Calu3 (cell line): ENCODE data around the gene DNAJC4. TPM values are rescaled to one million over a fixed set of nuclear protein-coding genes. Genes with fewer than 3 reads are reported as not detected.

Experiments
- BruUV-seq: library from RNA; stranded (reverse); fragments of 400-500 nt; replicated peaks from 2 replicates; lab custom pipeline; 2021; lab: Mats Ljungman, UMichigan
- CTCF ChIA-PET: fragments of 300-600 bp; sonication (Branson Sonifier 250); formaldehyde crosslinking; loops from one replicate; lab custom pipeline; 2022; ENCODE audit warnings: antibody characterized with exemption; lab: Charles Lee
- DNase-seq: peaks from one replicate; pipeline ENCODE4 v3.0.0; 2022
- H3K27ac Mint-ChIP-seq: one replicate; pipeline ENCODE4 v1.8.0; 2022; ENCODE audit warnings: mixed read lengths; ENCODE audit not compliant: unreplicated experiment
- H3K27me3 Mint-ChIP-seq: one replicate; pipeline ENCODE4 v1.8.0; 2022; ENCODE audit warnings: mixed read lengths; ENCODE audit not compliant: unreplicated experiment
- H3K36me3 Mint-ChIP-seq: one replicate; pipeline ENCODE4 v1.8.0; 2022; ENCODE audit warnings: mild to moderate bottlenecking, moderate library complexity, mixed read lengths; ENCODE audit not compliant: insufficient read depth, unreplicated experiment
- H3K4me1 Mint-ChIP-seq: one replicate; pipeline ENCODE4 v1.8.0; 2022; ENCODE audit warnings: mild to moderate bottlenecking, low read depth, mixed read lengths; ENCODE audit not compliant: unreplicated experiment
- H3K4me3 Mint-ChIP-seq: one replicate; pipeline ENCODE4 v1.8.0; 2022; ENCODE audit warnings: mild to moderate bottlenecking, low read depth, moderate library complexity, mixed read lengths; ENCODE audit not compliant: unreplicated experiment
- H3K9me3 Mint-ChIP-seq: one replicate; pipeline ENCODE4 v1.8.0; 2022; ENCODE audit warnings: low read depth, mixed read lengths; ENCODE audit not compliant: unreplicated experiment
- CTCF ChIP-seq: fragments of 200-600 bp; IDR thresholded peaks from one replicate; pipeline ENCODE4 v1.8.0; 2022; ENCODE audit warnings: antibody characterized with exemption; ENCODE audit not compliant: unreplicated experiment
- intact Hi-C: fragments of 100-400 bp; cut with micrococcal nuclease; formaldehyde crosslinking; loops from one replicate; pipeline ENCODE4 v1.10.0; 2022; ENCODE audit not compliant: unreplicated experiment
- total RNA-seq: library from RNA; stranded (reverse); gene quantifications from 2 replicates; pipeline ENCODE4 v1.2.3, GENCODE V29; 2022

The DNAJC4 gene
- total RNA-seq, 1 experiment from 2014 or later, result 26.6 TPM

GRCh38 chr11:64256300-64256699, 26.0 kb downstream of the DNAJC4 start:
- no peaks in the 10 kb centered on the region for H3K4me1 Mint-ChIP-seq
- no peaks in the 10 kb centered on the region for H3K9me3 Mint-ChIP-seq
- BruUV-seq, result no TSS peak
- H3K4me3 Mint-ChIP-seq, result no peak overlapping the region
- no peaks in the 10 kb centered on the region for H3K27me3 Mint-ChIP-seq
- no peak overlapping the region for H3K27ac Mint-ChIP-seq
- H3K36me3 Mint-ChIP-seq, result peaks cover 46% of the 10 kb centered on the region
- CTCF ChIA-PET, result no interaction called here
- intact Hi-C loops, result no loop called here
- no peak for TF ChIP-seq CTCF
- DNase-seq, result no peak

- H3K36me3 Mint-ChIP-seq, result peaks cover 39% of the 10 kb centered on the region
- H3K4me3 Mint-ChIP-seq, result no peak overlapping the region
- CTCF ChIA-PET, result interaction anchor here (0.5 to 0.7 kb wide), 2 partner anchors 31 to 610 kb away, joined by 3 read pairs; no protein-coding TSS in a partner anchor
- no peak for DNase-seq
- no peak for TF ChIP-seq CTCF
- no peaks in the 10 kb centered on the region for H3K4me1 Mint-ChIP-seq
- H3K27me3 Mint-ChIP-seq, result no peaks in the 10 kb centered on the region
- intact Hi-C loops, result no loop called here
- H3K9me3 Mint-ChIP-seq, result no peaks in the 10 kb centered on the region
- no TSS peak for BruUV-seq
- no peak overlapping the region for H3K27ac Mint-ChIP-seq
These were observed 28.0 kb downstream of the DNAJC4 start for GRCh38 chr11:64258356-64258755.

GRCh38 chr11:64258946-64259532, 28.7 kb downstream of the DNAJC4 start:
- no TSS peak for BruUV-seq
- no peaks in the 10 kb centered on the region for H3K4me1 Mint-ChIP-seq
- intact Hi-C loops, result no loop called here
- no peak for TF ChIP-seq CTCF
- H3K27ac Mint-ChIP-seq, result no peak overlapping the region
- peaks cover 36% of the 10 kb centered on the region for H3K36me3 Mint-ChIP-seq
- CTCF ChIA-PET, result no interaction called here
- no peaks in the 10 kb centered on the region for H3K27me3 Mint-ChIP-seq
- DNase-seq, result no peak
- no peak overlapping the region for H3K4me3 Mint-ChIP-seq
- H3K9me3 Mint-ChIP-seq, result no peaks in the 10 kb centered on the region

DNA sequence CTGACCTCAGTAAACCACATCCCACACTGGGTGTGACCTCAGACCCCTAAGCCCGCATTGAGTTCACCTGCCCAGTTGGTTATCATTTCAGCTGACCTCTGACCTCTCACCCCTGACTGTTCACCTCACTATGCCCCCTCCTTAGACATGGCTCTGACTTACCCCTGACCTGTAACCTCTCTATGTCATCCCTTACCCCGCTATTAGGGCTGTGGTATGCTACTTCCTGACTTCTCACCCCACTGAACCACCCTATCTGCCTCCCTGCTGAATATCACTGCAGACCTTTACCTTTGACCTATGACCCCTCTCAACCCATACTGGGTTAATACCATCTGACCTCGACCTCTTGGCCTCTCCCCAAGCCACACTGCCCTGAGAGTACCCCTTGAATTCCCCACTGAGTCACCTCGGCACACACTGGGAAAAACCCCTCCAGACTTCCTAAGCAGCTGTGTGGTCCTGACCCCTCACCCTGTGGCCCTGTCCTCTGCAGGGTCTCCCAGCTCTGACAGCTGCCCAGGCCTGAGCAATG, 29.3 kb downstream of the DNAJC4 start:
- Mint-ChIP-seq H3K27ac (no peak overlapping the region), H3K36me3 (peaks cover 36% of the 10 kb centered on the region), H3K27me3 (no peaks in the 10 kb centered on the region), H3K4me1 (no peaks in the 10 kb centered on the region), H3K4me3 (no peak overlapping the region), H3K9me3 (no peaks in the 10 kb centered on the region)
- CTCF ChIA-PET, result no interaction called here
- no peak for TF ChIP-seq CTCF
- no peak for DNase-seq
- BruUV-seq, result no TSS peak
- intact Hi-C loops, result no loop called here
